Stimulated activated memory B cell treated with anti-CD40 and anti-IgM and Interleukin-4, amounts not matched to agents 10 μg/mL and 1 μg/mL and 100 μg/mL, for 72 hours (primary cell): Measurements from ENCODE around the gene TMEM8B.

Source experiments
- ATAC-seq: fragments of 150-1000 bp; cut with Tn5 transposase; 2 replicates; pipeline ENCODE4 v1.10.0; 2021
- H3K27ac Mint-ChIP-seq: one replicate; pipeline ENCODE4 v1.8.0; 2022; ENCODE audit warnings: mild to moderate bottlenecking, mixed read lengths
- H3K27me3 Mint-ChIP-seq: one replicate; pipeline ENCODE4 v1.8.0; 2022; ENCODE audit warnings: mixed read lengths
- H3K36me3 Mint-ChIP-seq: one replicate; pipeline ENCODE4 v1.8.0; 2022; ENCODE audit warnings: mixed read lengths
- H3K4me1 Mint-ChIP-seq: one replicate; pipeline ENCODE4 v1.8.0; 2022; ENCODE audit warnings: mixed read lengths
- H3K4me3 Mint-ChIP-seq: one replicate; pipeline ENCODE4 v1.8.0; 2022; ENCODE audit warnings: mild to moderate bottlenecking, moderate library complexity, mixed read lengths
- H3K9me3 Mint-ChIP-seq: one replicate; pipeline ENCODE4 v1.8.0; 2022; ENCODE audit warnings: mixed read lengths

TMEM8B gene

GRCh38 chr9:35801328-35802128 lies 27.5 kb upstream of the TMEM8B start:
- H3K27ac Mint-ChIP-seq = no peak overlapping the region
- no peaks in the 10 kb centered on the region for H3K27me3 Mint-ChIP-seq
- ATAC-seq = no peak
- H3K36me3 Mint-ChIP-seq = peaks cover 38% of the 10 kb centered on the region
- H3K4me1 Mint-ChIP-seq = no peaks in the 10 kb centered on the region
- no peaks in the 10 kb centered on the region for H3K9me3 Mint-ChIP-seq
- H3K4me3 Mint-ChIP-seq = no peak overlapping the region

GRCh38 chr9:35806101-35806500 lies 22.9 kb upstream of the TMEM8B start:
- H3K36me3 Mint-ChIP-seq = peaks cover 41% of the 10 kb centered on the region
- H3K4me1 Mint-ChIP-seq = peaks cover 7% of the 10 kb centered on the region
- H3K27ac Mint-ChIP-seq = no peak overlapping the region
- no peak overlapping the region for H3K4me3 Mint-ChIP-seq
- no peak for ATAC-seq
- H3K27me3 Mint-ChIP-seq = no peaks in the 10 kb centered on the region
- no peaks in the 10 kb centered on the region for H3K9me3 Mint-ChIP-seq

- Mint-ChIP-seq H3K27me3 (no peaks in the 10 kb centered on the region), H3K4me1 (peaks cover 27% of the 10 kb centered on the region), H3K9me3 (no peaks in the 10 kb centered on the region), H3K27ac (no peak overlapping the region), H3K36me3 (peaks cover 26% of the 10 kb centered on the region), H3K4me3 (no peak overlapping the region)
- ATAC-seq = no peak
These were observed 20.6 kb upstream of the TMEM8B start for GRCh38 chr9:35808433-35808832.

- H3K4me3 Mint-ChIP-seq = no peak overlapping the region
These were observed 18.9 kb upstream of the TMEM8B start for GRCh38 chr9:35810122-35810521.

GRCh38 chr9:35811381-35812024 lies 17.5 kb upstream of the TMEM8B start:
- H3K27ac Mint-ChIP-seq = peak overlapping the region; percentile 89
- H3K4me3 Mint-ChIP-seq = peak overlapping the region; percentile 82
- no peaks in the 10 kb centered on the region for H3K9me3 Mint-ChIP-seq
- no peak for ATAC-seq
- H3K27me3 Mint-ChIP-seq = no peaks in the 10 kb centered on the region
- peaks cover 40% of the 10 kb centered on the region for H3K4me1 Mint-ChIP-seq
- H3K36me3 Mint-ChIP-seq = peaks cover 14% of the 10 kb centered on the region

More at GRCh38 chr9:35810122-35810521, 18.9 kb upstream of the TMEM8B start:
- Mint-ChIP-seq H3K27me3 (no peaks in the 10 kb centered on the region), H3K27ac (no peak overlapping the region), H3K9me3 (no peaks in the 10 kb centered on the region), H3K4me1 (peaks cover 35% of the 10 kb centered on the region), H3K36me3 (peaks cover 21% of the 10 kb centered on the region)
- ATAC-seq = no peak

GRCh38 chr9:35812025-35812602 lies 16.9 kb upstream of the TMEM8B start, which contains the start of gene SPAG8:
TSS of gene SPAG8 (minus strand) at chr9:35812262. CDS start at chr9:35812147, 115 bp downstream.
- Mint-ChIP-seq H3K36me3 (peaks cover 14% of the 10 kb centered on the region), H3K27ac (peak within 1 kb of the TSS; percentile 89), H3K4me1 (peaks cover 40% of the 10 kb centered on the region), H3K4me3 (peak within 1 kb of the TSS; percentile 82), H3K27me3 (no peaks in the 10 kb centered on the region), H3K9me3 (no peaks in the 10 kb centered on the region)
- ATAC-seq = peak; percentile 82

- no peak for ATAC-seq
- Mint-ChIP-seq H3K27me3 (no peaks in the 10 kb centered on the region), H3K36me3 (peaks cover 8% of the 10 kb centered on the region), H3K9me3 (no peaks in the 10 kb centered on the region), H3K27ac (peak overlapping the region; percentile 90), H3K4me3 (peak overlapping the region; percentile 83), H3K4me1 (peaks cover 40% of the 10 kb centered on the region)
These were observed 15.5 kb upstream of the TMEM8B start for GRCh38 chr9:35813434-35814105.

- peak; percentile 56 for ATAC-seq
- H3K27me3 Mint-ChIP-seq = no peaks in the 10 kb centered on the region
- H3K4me3 Mint-ChIP-seq = peak overlapping the region; percentile 83
- H3K36me3 Mint-ChIP-seq = peaks cover under 1% of the 10 kb centered on the region
- peak overlapping the region; percentile 90 for H3K27ac Mint-ChIP-seq
- no peaks in the 10 kb centered on the region for H3K9me3 Mint-ChIP-seq
- peaks cover 40% of the 10 kb centered on the region for H3K4me1 Mint-ChIP-seq
These were observed 14.8 kb upstream of the TMEM8B start for GRCh38 chr9:35814106-35814840.

GRCh38 chr9:35814841-35815543 lies 14.0 kb upstream of the TMEM8B start, which contains the start of gene HINT2:
TSS of gene HINT2 (minus strand) at chr9:35815042. CDS start at chr9:35814979, 63 bp downstream.
- H3K4me3 Mint-ChIP-seq = peak within 1 kb of the TSS; percentile 83
- H3K9me3 Mint-ChIP-seq = no peaks in the 10 kb centered on the region
- peaks cover 40% of the 10 kb centered on the region for H3K4me1 Mint-ChIP-seq
- no peaks in the 10 kb centered on the region for H3K36me3 Mint-ChIP-seq
- peak; percentile 93 for ATAC-seq
- H3K27ac Mint-ChIP-seq = peak within 1 kb of the TSS; percentile 90
- H3K27me3 Mint-ChIP-seq = no peaks in the 10 kb centered on the region

- Mint-ChIP-seq H3K4me1 (peaks cover 26% of the 10 kb centered on the region), H3K4me3 (no peak overlapping the region), H3K27ac (no peak overlapping the region), H3K36me3 (no peaks in the 10 kb centered on the region), H3K27me3 (no peaks in the 10 kb centered on the region), H3K9me3 (no peaks in the 10 kb centered on the region)
- ATAC-seq = no peak
These were observed 12.3 kb upstream of the TMEM8B start for GRCh38 chr9:35816708-35817107.

- no peaks in the 10 kb centered on the region for H3K27me3 Mint-ChIP-seq
- H3K4me1 Mint-ChIP-seq = peaks cover 13% of the 10 kb centered on the region
- ATAC-seq = no peak
- no peak overlapping the region for H3K4me3 Mint-ChIP-seq
- no peaks in the 10 kb centered on the region for H3K36me3 Mint-ChIP-seq
- H3K9me3 Mint-ChIP-seq = no peaks in the 10 kb centered on the region
- H3K27ac Mint-ChIP-seq = no peak overlapping the region
These were observed 10.7 kb upstream of the TMEM8B start for GRCh38 chr9:35818341-35818740.

- Mint-ChIP-seq H3K4me1 (peaks cover 5% of the 10 kb centered on the region), H3K27me3 (no peaks in the 10 kb centered on the region), H3K9me3 (no peaks in the 10 kb centered on the region), H3K36me3 (no peaks in the 10 kb centered on the region), H3K27ac (no peak overlapping the region), H3K4me3 (no peak overlapping the region)
- no peak for ATAC-seq
These were observed 9.0 kb upstream of the TMEM8B start for GRCh38 chr9:35820076-35820475.

GRCh38 chr9:35822926-35823325 lies 6.1 kb upstream of the TMEM8B start:
- Mint-ChIP-seq H3K4me1 (peaks cover 11% of the 10 kb centered on the region), H3K9me3 (no peaks in the 10 kb centered on the region), H3K27me3 (no peaks in the 10 kb centered on the region), H3K27ac (no peak overlapping the region), H3K4me3 (no peak overlapping the region), H3K36me3 (no peaks in the 10 kb centered on the region)
- no peak for ATAC-seq

GRCh38 chr9:35826071-35826701 lies 2.8 kb upstream of the TMEM8B start:
- no peaks in the 10 kb centered on the region for H3K36me3 Mint-ChIP-seq
- H3K27me3 Mint-ChIP-seq = no peaks in the 10 kb centered on the region
- H3K27ac Mint-ChIP-seq = no peak overlapping the region
- no peaks in the 10 kb centered on the region for H3K9me3 Mint-ChIP-seq
- ATAC-seq = peak; percentile 65
- peak overlapping the region; percentile 6 for H3K4me3 Mint-ChIP-seq
- peaks cover 36% of the 10 kb centered on the region for H3K4me1 Mint-ChIP-seq
